Body of pancreas (tissue), 4 donors: ENCODE measurements around the gene ZNF394. TPM values are rescaled to one million over a fixed set of nuclear protein-coding genes. Genes with fewer than 3 reads are reported as not detected.

Source experiments
- ATAC-seq: fragments of 150-250 bp; one replicate; pipeline ENCODE4 v1.9.1; 2016
- DNase-seq, 4 donors: peaks; one replicate each; pipeline ENCODE4 v3.0.0-alpha.2; 2019
- H3K27ac ChIP-seq, 4 donors: fragments of 200-600 bp; sonication (generic); 1 replicate in 3 of 4; 2 replicates in 1 of 4; pipeline versions ENCODE4 v1.5.1 to v1.6.1; 2016 to 2019; ENCODE audit warnings: mild to moderate bottlenecking in 1 of 4, mixed read lengths in 1 of 4, moderate library complexity in 1 of 4
- H3K27me3 ChIP-seq, 2 donors: fragments of 200-600 bp; sonication (generic); one replicate each; pipeline ENCODE4 v1.6.0; 2016; ENCODE audit warnings: mild to moderate bottlenecking in 1 of 2
- H3K36me3 ChIP-seq, 2 donors: fragments of 200-600 bp; sonication (generic); replicated peaks in 1 of 2; 2 replicates each; pipeline ENCODE4 v1.5.1; 2016; ENCODE audit warnings: low read depth in 2 of 2; ENCODE audit not compliant: insufficient read depth in 1 of 2
- H3K4me1 ChIP-seq: fragments of 200-600 bp; sonication (generic); one replicate; pipeline ENCODE4 v1.6.0; 2016
- H3K4me3 ChIP-seq, 2 donors: fragments of 200-600 bp; sonication (generic); 1 replicate in 1 of 2; 2 replicates in 1 of 2; pipeline ENCODE4 v1.5.1; 2016 to 2019
- H3K9me3 ChIP-seq, 3 donors: fragments of 200-600 bp; sonication (generic); 1 replicate in 2 of 3; 2 replicates in 1 of 3; pipeline ENCODE4 v1.5.1; 2016
- POLR2A ChIP-seq, 3 donors: fragments of 450-650 bp; IDR thresholded peaks; one replicate each; pipeline ENCODE4 v1.6.1; 2016; ENCODE audit warnings: antibody characterized with exemption in 3 of 3, mild to moderate bottlenecking in 2 of 3
- WGBS, 2 donors: methylation state at CpG; one replicate each; pipeline ENCODE4 v1.1.5; 2017; 5-methylcytosine and 5-hydroxymethylcytosine counted together
- intact Hi-C: fragments of 100-400 bp; cut with DNase I; formaldehyde crosslinking; loops from one replicate; pipeline ENCODE4 v1.15.1; 2023
- total RNA-seq, 2 donors: library from RNA; depleted of rRNA; stranded (reverse); fragments of >200 nt; gene quantifications; one replicate each; pipeline ENCODE4 v1.1.0, GENCODE V29; 2016
- TF ChIP-seq, protein P1 (sequence below), 7 experiments: fragments of 450-650 bp in 4 of 7; fragments of 200-600 bp in 3 of 7; sonication (generic) in 3 of 7; IDR thresholded peaks; one replicate each; pipeline ENCODE4 v1.5.1; 2016 to 2019; ENCODE audit warnings: antibody characterized with exemption in 7 of 7

The ZNF394 gene
- total RNA-seq, 2 donors from 2014 or later, result 18.7 to 21.4 TPM

DNA sequence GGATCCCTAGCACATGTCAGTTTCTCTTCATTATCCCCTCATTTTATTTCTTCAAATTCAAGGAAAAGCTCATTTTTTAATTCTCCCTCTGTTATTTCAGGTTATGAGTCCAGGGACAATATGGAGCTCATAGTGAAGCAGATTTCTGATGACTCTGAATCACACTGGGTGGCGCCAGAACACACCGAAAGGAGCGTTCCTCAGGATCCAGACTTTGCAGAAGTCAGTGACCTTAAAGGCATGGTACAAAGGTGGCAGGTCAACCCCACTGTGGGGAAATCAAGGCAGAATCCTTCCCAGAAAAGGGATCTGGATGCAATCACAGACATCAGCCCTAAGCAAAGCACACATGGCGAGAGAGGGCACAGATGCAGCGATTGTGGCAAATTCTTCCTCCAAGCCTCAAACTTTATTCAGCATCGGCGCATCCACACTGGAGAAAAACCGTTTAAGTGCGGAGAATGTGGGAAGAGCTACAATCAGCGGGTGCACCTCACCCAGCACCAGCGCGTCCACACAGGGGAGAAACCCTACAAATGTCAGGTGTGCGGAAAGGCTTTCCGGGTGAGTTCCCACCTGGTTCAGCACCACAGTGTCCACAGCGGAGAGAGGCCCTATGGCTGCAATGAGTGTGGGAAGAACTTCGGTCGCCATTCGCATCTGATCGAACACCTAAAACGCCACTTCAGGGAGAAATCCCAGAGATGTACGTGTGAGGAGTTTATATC is 25.8 kb upstream of the ZNF394 start:
- 92 to 95% methylated on average over 21 of the region's 21 CpGs for WGBS, 2 donors
- Histone ChIP-seq H3K4me3 (no peak overlapping the region), H3K36me3 (peaks cover 0 to 6% of the 10 kb centered on the region in 2 donors), H3K4me1 (no peaks in the 10 kb centered on the region), H3K9me3 (peaks cover 0 to 10% (median 0%) of the 10 kb centered on the region in 3 donors), H3K27me3 (no peaks in the 10 kb centered on the region), H3K27ac (no peak overlapping the region)
- intact Hi-C loops, result no loop called here
- TF ChIP-seq, protein P1, sequence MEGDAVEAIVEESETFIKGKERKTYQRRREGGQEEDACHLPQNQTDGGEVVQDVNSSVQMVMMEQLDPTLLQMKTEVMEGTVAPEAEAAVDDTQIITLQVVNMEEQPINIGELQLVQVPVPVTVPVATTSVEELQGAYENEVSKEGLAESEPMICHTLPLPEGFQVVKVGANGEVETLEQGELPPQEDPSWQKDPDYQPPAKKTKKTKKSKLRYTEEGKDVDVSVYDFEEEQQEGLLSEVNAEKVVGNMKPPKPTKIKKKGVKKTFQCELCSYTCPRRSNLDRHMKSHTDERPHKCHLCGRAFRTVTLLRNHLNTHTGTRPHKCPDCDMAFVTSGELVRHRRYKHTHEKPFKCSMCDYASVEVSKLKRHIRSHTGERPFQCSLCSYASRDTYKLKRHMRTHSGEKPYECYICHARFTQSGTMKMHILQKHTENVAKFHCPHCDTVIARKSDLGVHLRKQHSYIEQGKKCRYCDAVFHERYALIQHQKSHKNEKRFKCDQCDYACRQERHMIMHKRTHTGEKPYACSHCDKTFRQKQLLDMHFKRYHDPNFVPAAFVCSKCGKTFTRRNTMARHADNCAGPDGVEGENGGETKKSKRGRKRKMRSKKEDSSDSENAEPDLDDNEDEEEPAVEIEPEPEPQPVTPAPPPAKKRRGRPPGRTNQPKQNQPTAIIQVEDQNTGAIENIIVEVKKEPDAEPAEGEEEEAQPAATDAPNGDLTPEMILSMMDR (IDR thresholded peaks at IDR 0.05), result peak in 3 of 7 experiments; percentile 22 to 31 (median 23)
- no peak for TF ChIP-seq POLR2A (IDR thresholded peaks at IDR 0.05)
- DNase-seq (peak in 2 of 4 donors; percentile 20 to 34), ATAC-seq (no peak)

DNA sequence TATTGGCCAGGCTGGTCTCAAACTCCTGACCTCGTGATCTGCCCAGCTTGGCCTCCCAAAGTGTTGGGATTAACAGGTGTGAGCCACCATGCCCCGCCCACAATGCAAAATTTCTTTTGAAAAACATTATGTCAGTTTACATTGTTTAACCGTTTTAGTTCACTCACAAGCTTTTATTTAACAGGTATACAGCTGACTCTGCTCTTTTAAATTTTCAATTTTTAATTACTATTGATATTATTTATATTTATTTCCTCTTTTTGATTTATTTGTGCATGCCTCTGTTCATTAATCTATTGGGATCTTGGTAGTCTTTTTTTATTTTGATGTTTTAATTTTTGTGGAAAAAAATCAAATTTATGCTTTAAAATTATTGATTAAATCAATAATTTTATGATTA is 21.3 kb upstream of the ZNF394 start:
- Histone ChIP-seq H3K27me3 (no peaks in the 10 kb centered on the region), H3K9me3 (no peaks in the 10 kb centered on the region), H3K4me3 (no peak overlapping the region), H3K4me1 (no peaks in the 10 kb centered on the region), H3K27ac (no peak overlapping the region), H3K36me3 (peaks cover 0 to 7% of the 10 kb centered on the region in 2 donors)
- TF ChIP-seq POLR2A (IDR thresholded peaks at IDR 0.05), result no peak
- DNase-seq (no peak), ATAC-seq (no peak)
- WGBS, 2 donors, result 87 to 94% methylated on average over 3 of the region's 3 CpGs
- intact Hi-C loops, result no loop called here

DNA sequence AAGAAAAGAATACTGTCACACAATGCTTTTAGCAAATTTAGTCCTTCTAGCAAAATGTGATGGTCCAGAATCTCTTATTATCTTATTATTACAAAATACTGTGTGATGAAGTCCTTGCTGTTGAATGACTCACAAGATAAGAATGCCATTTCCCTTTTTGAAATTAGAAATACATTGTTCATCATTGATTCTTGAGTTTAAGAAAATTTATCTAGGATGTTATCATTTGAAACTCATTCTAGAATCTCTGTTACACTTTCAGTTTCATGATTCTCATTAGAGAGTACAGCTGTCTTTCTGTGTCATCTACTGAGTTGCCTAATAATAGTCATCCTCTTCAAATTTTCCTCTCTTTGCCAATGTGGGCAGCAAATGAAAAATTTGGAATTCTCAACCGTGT is 14.0 kb upstream of the ZNF394 start:
- Histone ChIP-seq H3K36me3 (peaks cover 0 to 11% of the 10 kb centered on the region in 2 donors), H3K27ac (no peak overlapping the region)
- TF ChIP-seq, protein P1 (IDR thresholded peaks at IDR 0.05), result no peak
- no peak for TF ChIP-seq POLR2A (IDR thresholded peaks at IDR 0.05)

DNA sequence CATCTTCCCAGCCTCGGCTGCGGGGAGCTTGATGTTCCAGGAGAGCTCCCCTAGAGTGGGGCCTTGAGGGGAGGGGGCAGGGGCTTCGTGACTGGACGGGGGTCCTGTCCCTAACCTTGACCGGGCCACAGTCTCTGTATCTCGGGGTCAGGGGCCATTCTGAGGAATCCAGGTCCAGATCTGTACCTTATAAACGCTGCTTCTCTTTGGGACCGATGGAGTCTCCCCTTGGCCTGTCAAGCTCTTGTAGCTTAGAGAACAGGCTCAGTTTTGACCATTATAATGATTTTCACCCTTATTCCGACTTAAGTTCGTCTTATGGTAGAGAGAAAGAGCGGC is 5.2 kb upstream of the ZNF394 start:
- H3K4me3 ChIP-seq, result peak overlapping the region; percentile 95 to 97
- DNase-seq (no peak), ATAC-seq (no peak)
- 0 to 3% methylated on average over 8 to 11 of the region's 11 CpGs for WGBS, 2 donors
- no peaks in the 10 kb centered on the region for H3K27me3 ChIP-seq
- peak overlapping the region in 3 of 4 donors; percentile 85 to 98 (median 92) for H3K27ac ChIP-seq
- H3K4me1 ChIP-seq, result peaks cover 34% of the 10 kb centered on the region
- intact Hi-C loops, result no loop called here
- no peaks in the 10 kb centered on the region for H3K9me3 ChIP-seq
- TF ChIP-seq, protein P1 (IDR thresholded peaks at IDR 0.05), result no peak
- no peak for TF ChIP-seq POLR2A (IDR thresholded peaks at IDR 0.05)
- H3K36me3 ChIP-seq, result no peaks in the 10 kb centered on the region

More for the DNA sequence above, 14.0 kb upstream of the ZNF394 start:
- ATAC-seq (no peak), DNase-seq (no peak)
- no peak overlapping the region for H3K4me3 ChIP-seq
- intact Hi-C loops, result no loop called here
- no peaks in the 10 kb centered on the region for H3K27me3 ChIP-seq
- WGBS, 2 donors, result 97 to 100% methylated on average over 1 of the region's 1 CpG
- H3K9me3 ChIP-seq, result no peaks in the 10 kb centered on the region
- no peaks in the 10 kb centered on the region for H3K4me1 ChIP-seq

DNA sequence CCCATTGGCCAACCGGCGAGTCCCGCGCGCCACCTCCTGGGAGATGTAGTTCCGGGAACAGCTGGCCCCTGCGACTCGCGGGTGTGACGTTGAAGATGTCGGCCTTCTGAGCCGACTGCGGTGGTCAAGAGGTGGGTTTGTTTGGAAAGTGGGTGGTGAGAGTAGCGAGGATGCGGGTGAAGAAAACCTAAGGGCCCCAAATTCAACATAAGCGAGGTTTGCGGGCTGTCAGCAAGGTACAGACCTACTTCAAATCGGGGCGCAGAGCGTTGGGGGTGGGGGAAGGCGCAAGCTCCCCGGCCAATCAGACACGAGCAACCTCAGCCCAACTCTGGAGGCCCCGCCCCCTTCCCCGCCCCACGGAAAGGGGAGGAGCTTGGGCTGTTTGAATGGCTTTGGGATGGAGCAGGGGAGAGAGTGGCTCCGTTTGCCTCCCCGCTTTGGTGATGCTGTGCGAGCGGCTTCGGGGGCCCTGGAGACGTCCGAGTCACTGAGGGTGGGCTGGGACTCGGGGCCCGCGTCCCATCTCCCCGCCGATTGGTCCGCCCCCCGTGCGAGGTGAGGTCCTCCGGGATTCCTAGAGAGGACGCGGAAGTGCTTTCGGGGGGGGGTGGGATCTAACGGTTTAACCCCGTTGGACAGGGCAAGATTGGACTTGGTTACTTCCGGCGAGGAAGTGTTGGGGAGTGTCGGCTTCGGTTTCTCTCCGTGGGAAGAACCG is 4.7 kb upstream of the ZNF394 start, which contains the start of gene ZKSCAN5:
ZKSCAN5 (plus strand) TSS at position 60 of the 721 bp plus-strand sequence. CDS start 1,383 bp downstream, outside the sequence.
- H3K4me1 ChIP-seq, result peaks cover 34% of the 10 kb centered on the region
- H3K27ac ChIP-seq, result peak within 1 kb of the TSS; percentile 85 to 98 (median 92)
- peak; percentile 98 to 99 (median 98) for DNase-seq
- ATAC-seq, result peak; percentile 93
- no peaks in the 10 kb centered on the region for H3K9me3 ChIP-seq
- TF ChIP-seq POLR2A (IDR thresholded peaks at IDR 0.05), result peak; percentile 32 to 85 (median 82)
- TF ChIP-seq, protein P1 (IDR thresholded peaks at IDR 0.05), result peak in 1 of 7 experiments; percentile 12
- WGBS, 2 donors, result 0% methylated on average over 18 to 49 of the region's 53 CpGs
- peak within 1 kb of the TSS; percentile 95 to 97 for H3K4me3 ChIP-seq
- H3K36me3 ChIP-seq, result no peaks in the 10 kb centered on the region
- intact Hi-C loops, result no loop called here
- no peaks in the 10 kb centered on the region for H3K27me3 ChIP-seq
